ENCODE measurements around the gene MBL2.

MBL2 gene

GRCh38 chr10:52786098-52786497, 13.5 kb upstream of the MBL2 start:
- FAIRE-seq (no peak), DNase-seq (ENCODE audit: insufficient read length, low spot score) (no peak)
- no peak for TF ChIP-seq POU2F2 (IDR thresholded peaks at IDR 0.05; ENCODE audit: low read depth, low read length)
- TF ChIP-seq POLR2AphosphoS5 (IDR thresholded peaks at IDR 0.05; ENCODE audit: low read depth, low read length), result no peak
- TF ChIP-seq POLR2A (IDR thresholded peaks at IDR 0.05; ENCODE audit: low read depth, low read length), result no peak
- TF ChIP-seq TAF1 (IDR thresholded peaks at IDR 0.05; ENCODE audit: low read depth, low read length), result no peak
- TF ChIP-seq PAX5 (IDR thresholded peaks at IDR 0.05; ENCODE audit: insufficient read depth, low read length, severe bottlenecking), result no peak
- no peak for TF ChIP-seq SPI1 (IDR thresholded peaks at IDR 0.05; ENCODE audit: low read depth, low read length)

DNA sequence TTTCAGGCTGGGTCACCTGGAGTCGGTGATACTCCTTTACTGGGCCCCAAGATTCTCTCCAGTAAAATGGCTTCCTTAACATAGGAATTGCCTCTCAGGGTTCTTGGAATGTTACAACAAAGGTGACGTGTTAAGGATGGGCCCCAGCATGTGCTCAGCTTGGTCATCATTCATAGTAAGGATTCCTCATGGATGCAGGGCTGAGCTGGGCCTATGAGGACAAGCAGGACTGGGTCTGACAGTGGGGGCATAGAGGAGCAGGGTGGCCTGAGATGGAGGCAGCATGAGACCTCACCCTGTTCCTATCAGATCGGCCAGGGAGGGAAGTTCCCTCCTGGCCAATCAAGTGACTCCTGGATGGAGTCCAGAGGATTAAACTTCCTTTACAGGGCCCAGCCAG, 12.8 kb upstream of the MBL2 start:
- DNase-seq (ENCODE audit: insufficient read length, low spot score) (no peak), FAIRE-seq (no peak)
- TF ChIP-seq POU2F2 (IDR thresholded peaks at IDR 0.05; ENCODE audit: low read depth, low read length) (no peak), TAF1 (IDR thresholded peaks at IDR 0.05; ENCODE audit: low read depth, low read length) (no peak), POLR2A (IDR thresholded peaks at IDR 0.05; ENCODE audit: low read depth, low read length) (no peak), SPI1 (IDR thresholded peaks at IDR 0.05; ENCODE audit: low read depth, low read length) (no peak), PAX5 (IDR thresholded peaks at IDR 0.05; ENCODE audit: insufficient read depth, low read length, severe bottlenecking) (no peak), POLR2AphosphoS5 (IDR thresholded peaks at IDR 0.05; ENCODE audit: low read depth, low read length) (no peak)

- TF ChIP-seq TAF1 (IDR thresholded peaks at IDR 0.05; ENCODE audit: low read depth, low read length) (no peak), PAX5 (IDR thresholded peaks at IDR 0.05; ENCODE audit: insufficient read depth, low read length, severe bottlenecking) (no peak), POLR2A (IDR thresholded peaks at IDR 0.05; ENCODE audit: low read depth, low read length) (no peak), SPI1 (IDR thresholded peaks at IDR 0.05; ENCODE audit: low read depth, low read length) (no peak), POU2F2 (IDR thresholded peaks at IDR 0.05; ENCODE audit: low read depth, low read length) (no peak), POLR2AphosphoS5 (IDR thresholded peaks at IDR 0.05; ENCODE audit: low read depth, low read length) (no peak)
- DNase-seq (ENCODE audit: insufficient read length, low spot score) (no peak), FAIRE-seq (no peak)
Observed at GRCh38 chr10:52783726-52784125, 11.1 kb upstream of the MBL2 start.

GRCh38 chr10:52782554-52782953, 10.0 kb upstream of the MBL2 start:
- DNase-seq (ENCODE audit: insufficient read length, low spot score) (no peak), FAIRE-seq (no peak)
- no peak for TF ChIP-seq POLR2AphosphoS5 (IDR thresholded peaks at IDR 0.05; ENCODE audit: low read depth, low read length)
- TF ChIP-seq SPI1 (IDR thresholded peaks at IDR 0.05; ENCODE audit: low read depth, low read length), result no peak
- TF ChIP-seq TAF1 (IDR thresholded peaks at IDR 0.05; ENCODE audit: low read depth, low read length), result no peak
- no peak for TF ChIP-seq POLR2A (IDR thresholded peaks at IDR 0.05; ENCODE audit: low read depth, low read length)
- TF ChIP-seq PAX5 (IDR thresholded peaks at IDR 0.05; ENCODE audit: insufficient read depth, low read length, severe bottlenecking), result no peak
- no peak for TF ChIP-seq POU2F2 (IDR thresholded peaks at IDR 0.05; ENCODE audit: low read depth, low read length)

- DNase-seq (ENCODE audit: insufficient read length, low spot score) (no peak), FAIRE-seq (no peak)
- TF ChIP-seq SPI1 (IDR thresholded peaks at IDR 0.05; ENCODE audit: low read depth, low read length) (no peak), TAF1 (IDR thresholded peaks at IDR 0.05; ENCODE audit: low read depth, low read length) (no peak), PAX5 (IDR thresholded peaks at IDR 0.05; ENCODE audit: insufficient read depth, low read length, severe bottlenecking) (no peak), POU2F2 (IDR thresholded peaks at IDR 0.05; ENCODE audit: low read depth, low read length) (no peak), POLR2AphosphoS5 (IDR thresholded peaks at IDR 0.05; ENCODE audit: low read depth, low read length) (no peak), POLR2A (IDR thresholded peaks at IDR 0.05; ENCODE audit: low read depth, low read length) (no peak)
Observed at GRCh38 chr10:52780391-52781155, 8.0 kb upstream of the MBL2 start.

DNA sequence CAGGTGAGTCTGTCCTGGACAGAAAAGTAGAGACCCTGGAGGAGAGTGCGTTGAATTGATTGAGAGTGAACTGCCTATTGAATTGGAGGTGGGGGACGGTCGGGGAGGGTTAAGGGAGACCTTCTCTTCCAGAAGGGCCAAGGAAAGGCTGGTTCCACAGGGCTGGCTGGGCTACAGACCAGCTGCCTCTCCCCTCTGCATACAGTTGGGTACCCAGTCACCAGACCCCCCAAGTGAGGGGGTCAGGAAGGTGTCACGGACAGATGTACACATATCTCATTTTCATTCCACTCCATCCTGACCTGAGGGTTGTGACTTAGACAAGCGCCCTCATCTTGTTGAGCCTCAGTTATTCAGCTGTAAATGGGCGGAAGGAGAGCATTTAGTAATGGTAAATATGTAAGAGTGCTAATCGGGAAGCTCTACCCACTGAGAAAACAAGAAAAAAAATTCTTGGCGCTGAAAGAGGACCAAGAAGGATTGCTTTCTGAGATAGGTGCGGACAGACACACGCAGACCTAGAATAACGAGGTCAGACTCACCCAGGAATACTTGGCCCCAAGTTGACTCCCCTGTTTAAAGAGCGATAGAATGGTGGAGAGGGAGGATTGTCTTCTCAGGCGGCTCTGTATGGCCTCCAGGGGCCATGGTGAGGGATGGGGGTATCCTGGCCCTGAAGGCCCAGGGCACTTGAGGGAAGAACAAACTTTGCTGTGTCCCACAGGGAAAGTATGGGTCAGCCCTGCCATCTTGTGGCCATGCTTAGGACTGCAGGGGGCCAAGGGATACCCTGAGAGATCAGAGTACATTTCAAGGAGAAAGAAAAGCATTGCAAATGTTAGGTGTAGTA, 7.2 kb upstream of the MBL2 start:
- DNase-seq (ENCODE audit: insufficient read length, low spot score), result peak; percentile 61
- TF ChIP-seq POLR2AphosphoS5 (IDR thresholded peaks at IDR 0.05; ENCODE audit: low read depth, low read length), result no peak
- peak; percentile 51 for FAIRE-seq

DNA sequence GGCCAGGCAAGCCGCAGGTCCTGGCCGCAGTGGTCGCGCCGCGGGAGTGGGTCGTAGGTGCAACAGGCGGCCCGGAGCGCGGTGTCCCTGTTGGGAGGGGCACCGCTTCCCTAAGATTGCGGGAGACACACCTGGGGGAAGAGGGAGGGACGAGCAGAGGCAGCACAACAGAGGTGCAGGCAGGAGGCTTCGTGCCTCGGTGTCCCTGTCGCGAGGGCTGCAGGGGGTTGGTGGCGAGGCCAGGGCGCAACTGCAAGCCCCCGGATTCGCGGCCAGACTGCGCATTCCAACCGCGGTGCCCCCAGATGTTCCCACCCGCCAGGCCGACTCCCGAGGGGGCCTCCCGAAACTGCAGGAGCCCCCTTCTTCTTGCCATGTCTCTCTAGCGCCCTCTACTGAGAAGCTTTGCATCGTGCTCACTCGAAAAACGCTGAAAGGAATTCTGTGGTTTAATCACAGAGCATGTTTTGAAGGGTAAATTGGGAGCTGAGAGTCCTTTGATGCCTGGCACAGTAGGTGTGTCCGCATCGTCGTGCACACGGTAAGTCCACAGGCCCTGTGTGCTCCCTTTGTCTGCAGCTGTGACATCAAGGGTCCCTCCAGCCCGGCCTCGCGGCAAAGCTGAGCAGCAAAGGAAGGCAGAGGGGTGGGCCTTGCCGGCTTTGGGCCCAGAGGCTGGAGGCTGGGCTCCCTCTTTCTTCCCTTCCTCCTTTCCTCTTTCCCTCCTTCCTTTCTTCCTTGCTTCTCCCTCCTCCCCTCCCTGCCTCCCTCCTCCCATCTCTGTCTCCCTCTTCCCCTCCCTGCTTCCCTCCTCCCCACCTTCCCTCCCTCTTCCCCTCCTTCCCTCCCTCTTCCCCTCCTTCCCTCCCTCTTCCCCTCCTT, 6.2 kb upstream of the MBL2 start:
- FAIRE-seq (no peak), DNase-seq (ENCODE audit: insufficient read length, low spot score) (no peak)
- TF ChIP-seq POLR2A (IDR thresholded peaks at IDR 0.05; ENCODE audit: low read depth, low read length), result no peak
- no peak for TF ChIP-seq PAX5 (IDR thresholded peaks at IDR 0.05; ENCODE audit: insufficient read depth, low read length, severe bottlenecking)
- TF ChIP-seq POLR2AphosphoS5 (IDR thresholded peaks at IDR 0.05; ENCODE audit: low read depth, low read length), result no peak
- TF ChIP-seq SPI1 (IDR thresholded peaks at IDR 0.05; ENCODE audit: low read depth, low read length), result no peak
- no peak for TF ChIP-seq POU2F2 (IDR thresholded peaks at IDR 0.05; ENCODE audit: low read depth, low read length)
- TF ChIP-seq TAF1 (IDR thresholded peaks at IDR 0.05; ENCODE audit: low read depth, low read length), result no peak

DNA sequence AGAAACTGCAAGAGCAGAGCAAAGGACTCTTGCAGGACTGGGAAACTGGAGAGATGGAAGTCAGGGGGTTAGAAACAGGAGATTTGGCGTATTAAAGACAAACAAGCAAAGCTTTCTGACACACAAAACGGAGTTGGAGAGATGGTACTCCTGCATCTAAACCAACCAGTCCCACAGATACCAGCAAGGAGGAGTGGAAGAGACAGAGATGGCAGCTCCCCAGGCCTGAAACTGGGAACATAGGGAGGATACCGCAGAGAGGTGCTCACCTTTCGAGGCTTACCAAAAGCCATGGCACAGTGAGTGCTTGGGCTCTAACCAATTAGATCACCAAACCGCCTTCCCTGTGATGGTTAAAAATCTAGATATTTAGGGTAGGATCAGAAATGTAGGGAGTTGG, 4.8 kb upstream of the MBL2 start:
- DNase-seq (ENCODE audit: insufficient read length, low spot score) (no peak), FAIRE-seq (no peak)
- TF ChIP-seq SPI1 (IDR thresholded peaks at IDR 0.05; ENCODE audit: low read depth, low read length), result no peak
- no peak for TF ChIP-seq PAX5 (IDR thresholded peaks at IDR 0.05; ENCODE audit: insufficient read depth, low read length, severe bottlenecking)
- no peak for TF ChIP-seq POLR2AphosphoS5 (IDR thresholded peaks at IDR 0.05; ENCODE audit: low read depth, low read length)
- TF ChIP-seq POU2F2 (IDR thresholded peaks at IDR 0.05; ENCODE audit: low read depth, low read length), result no peak
- no peak for TF ChIP-seq TAF1 (IDR thresholded peaks at IDR 0.05; ENCODE audit: low read depth, low read length)
- TF ChIP-seq POLR2A (IDR thresholded peaks at IDR 0.05; ENCODE audit: low read depth, low read length), result no peak

GRCh38 chr10:52776471-52776903, 3.9 kb upstream of the MBL2 start:
- DNase-seq (ENCODE audit: insufficient read length, low spot score), result no peak

More at GRCh38 chr10:52776471-52776903, 3.9 kb upstream of the MBL2 start:
- no peak for FAIRE-seq
- TF ChIP-seq POLR2A (IDR thresholded peaks at IDR 0.05; ENCODE audit: low read depth, low read length) (no peak), TAF1 (IDR thresholded peaks at IDR 0.05; ENCODE audit: low read depth, low read length) (no peak)

All from GM12891 (cell line).